Activated CD8-positive, alpha-beta memory T cell treated with anti-CD3 and anti-CD28 coated beads, Interleukin-2, amount 50 U/mL, for 48 hours (primary cell): Measurements from ENCODE around the gene EPS8.

Experiments used
- DNase-seq: peaks from one replicate; pipeline ENCODE4 v3.0.0-alpha.2; 2020

Gene EPS8

DNA sequence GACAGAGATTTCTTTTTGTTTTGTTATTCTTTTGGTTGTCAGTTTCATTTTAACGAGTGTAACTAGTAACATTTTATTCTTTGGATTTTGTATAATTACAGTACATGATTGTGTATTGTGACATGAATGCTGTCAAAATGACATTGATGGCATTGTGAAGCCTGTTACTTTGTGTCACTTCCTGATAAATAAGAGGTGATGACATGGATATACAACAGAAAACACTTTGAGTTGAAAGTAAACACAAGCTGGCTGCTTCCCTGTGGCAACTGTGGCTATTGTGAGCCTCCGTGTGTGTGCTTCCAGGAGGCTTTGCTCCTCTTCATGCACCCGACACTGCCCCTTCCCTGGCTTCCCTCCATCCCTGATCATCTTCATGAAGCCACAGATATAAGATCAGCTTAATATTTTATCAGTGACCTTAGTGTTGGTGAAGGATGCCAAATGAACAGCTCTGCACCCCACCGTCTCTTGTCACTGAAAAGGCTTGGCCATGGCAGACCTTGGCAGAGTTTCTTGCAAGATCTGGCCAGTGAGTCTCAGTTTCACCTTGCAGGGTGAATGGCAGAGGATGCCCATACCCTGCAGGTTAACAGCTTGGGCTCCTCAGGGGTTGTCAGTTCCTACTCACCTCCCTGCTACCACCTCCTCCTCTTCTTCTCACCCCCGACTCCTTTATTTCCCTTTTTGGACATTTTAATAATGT is 191.9 kb downstream of the EPS8 start:
- no peak for DNase-seq

- no peak for DNase-seq
These were observed 193.0 kb downstream of the EPS8 start for GRCh38 chr12:15596174-15596573.

DNA sequence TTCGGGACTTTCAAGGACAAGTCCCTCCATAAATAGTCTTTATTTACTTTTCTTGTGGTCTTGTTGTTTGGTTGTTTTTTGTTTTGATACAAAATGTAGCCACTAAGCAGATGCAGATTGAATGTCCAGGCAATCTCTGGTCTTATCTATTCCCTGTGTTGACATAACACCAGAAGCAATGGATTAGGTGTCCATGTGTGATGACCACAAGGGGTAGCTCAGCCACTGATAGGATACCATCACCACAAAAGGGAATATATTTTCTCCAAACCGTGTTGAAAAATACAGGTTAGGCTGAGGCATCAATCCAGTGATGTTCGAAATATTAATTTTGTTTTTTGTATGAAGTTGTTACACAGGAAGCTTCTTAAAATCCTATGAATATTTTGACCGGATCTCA is 196.3 kb downstream of the EPS8 start:
- no peak for DNase-seq

DNA sequence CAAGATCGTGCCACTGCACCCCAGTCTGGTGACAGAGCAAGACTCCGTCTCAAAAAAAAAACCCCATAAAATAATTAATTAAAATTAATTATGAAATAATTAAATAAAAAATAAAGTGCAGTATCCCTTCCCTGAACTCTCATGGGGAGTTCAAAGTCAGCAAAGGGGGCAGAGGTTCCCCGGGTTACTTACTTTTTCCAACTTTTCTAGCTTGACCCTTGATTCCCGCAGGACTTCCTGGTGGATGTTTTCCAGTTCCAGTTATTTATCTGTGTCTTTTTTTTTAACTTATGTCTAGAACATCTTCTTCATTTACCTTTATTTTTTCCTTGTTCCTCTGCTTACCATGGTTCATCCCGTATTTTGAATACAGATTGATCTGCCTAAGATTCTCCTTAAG is 197.4 kb downstream of the EPS8 start:
- DNase-seq: no peak

- DNase-seq: peak; percentile 59
These were observed 198.9 kb downstream of the EPS8 start for GRCh38 chr12:15590180-15590826.

GRCh38 chr12:15589328-15590032 is 199.7 kb downstream of the EPS8 start:
- no peak for DNase-seq

- DNase-seq: no peak
These were observed 204.7 kb downstream of the EPS8 start for GRCh38 chr12:15584366-15585041.

DNA sequence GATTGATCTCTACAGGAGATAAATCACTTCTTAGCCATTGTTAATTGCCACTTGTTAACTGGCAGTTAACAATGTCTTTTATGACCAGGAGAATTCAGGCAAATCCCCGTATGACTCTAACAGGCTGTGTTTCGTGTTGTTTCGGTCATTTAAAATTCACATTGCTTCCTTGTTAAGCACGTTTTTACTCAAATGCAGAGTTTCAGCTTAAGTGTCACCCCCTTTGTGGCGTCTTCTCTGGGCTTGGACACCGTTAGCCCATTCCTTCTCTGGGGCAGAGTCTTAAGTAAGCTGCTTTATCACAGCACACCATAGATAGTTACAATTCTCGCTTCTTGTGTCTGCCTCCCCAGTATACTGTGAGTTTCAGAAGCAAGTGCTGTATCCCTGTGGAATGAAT is 205.4 kb downstream of the EPS8 start:
- no peak for DNase-seq

DNA sequence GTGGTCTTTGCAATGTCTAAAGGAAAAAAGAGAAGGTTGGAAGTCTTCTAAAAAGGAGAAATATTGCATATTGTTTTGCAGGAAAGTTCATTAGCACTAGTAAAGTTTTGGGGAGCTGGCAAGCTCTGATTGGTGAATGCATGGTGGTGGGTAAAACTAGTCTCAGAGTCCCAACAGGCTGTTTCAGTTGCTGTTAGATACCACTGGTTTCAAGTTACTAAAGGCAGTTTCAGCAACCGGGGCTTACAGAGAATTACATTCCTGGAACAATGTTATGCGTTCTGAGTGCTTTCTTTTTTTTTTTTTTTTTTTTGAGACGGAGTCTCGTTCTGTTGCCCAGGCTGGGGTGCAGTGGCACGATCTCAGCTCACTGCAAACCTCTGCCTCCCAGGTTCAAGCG is 208.2 kb downstream of the EPS8 start:
- no peak for DNase-seq

GRCh38 chr12:15580431-15580830 is 208.8 kb downstream of the EPS8 start:
- no peak for DNase-seq

DNA sequence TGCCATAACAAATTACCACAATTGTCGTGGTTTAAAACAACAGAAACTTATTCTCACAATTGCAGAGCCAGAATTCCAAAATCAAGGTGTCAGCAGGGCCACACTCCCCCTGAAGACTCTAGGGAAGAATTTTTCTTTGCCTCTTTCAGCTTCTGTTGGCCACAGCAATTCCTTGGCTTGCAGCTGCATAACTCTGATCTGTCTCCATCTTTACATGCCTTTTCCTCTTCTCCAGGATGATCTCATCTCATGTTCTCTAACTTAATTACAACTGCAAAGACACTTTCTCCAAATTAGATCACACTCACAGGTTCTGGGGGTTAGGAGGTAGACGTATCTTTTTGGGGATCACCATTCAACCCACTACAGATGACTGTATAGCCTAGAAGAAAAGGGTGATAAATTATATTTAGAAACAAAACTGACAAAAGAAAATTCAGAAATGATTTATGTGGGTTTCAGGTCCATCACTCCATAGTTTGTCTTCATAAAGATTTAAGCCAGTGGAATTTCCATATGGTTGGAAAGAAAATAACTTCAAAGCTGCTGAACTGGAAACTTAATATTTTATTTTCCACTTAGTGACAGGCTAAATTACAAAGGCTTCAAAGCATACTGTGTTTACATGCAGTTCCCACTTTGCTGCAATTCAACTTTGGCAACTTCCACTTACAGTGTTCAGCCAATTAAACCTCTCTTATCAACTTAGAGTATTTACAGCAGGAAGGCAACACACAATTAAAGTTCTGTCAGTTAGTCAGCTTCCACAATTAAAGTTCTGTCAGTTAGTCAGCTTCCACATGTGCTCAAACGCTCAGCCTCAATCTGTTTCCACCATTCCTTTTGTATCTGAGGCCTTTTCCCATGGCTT is 213.3 kb downstream of the EPS8 start:
- no peak for DNase-seq

- no peak for DNase-seq
These were observed 214.8 kb downstream of the EPS8 start for GRCh38 chr12:15574353-15574752.
